Measurements from ENCODE around the gene MRTFA.

DNA sequence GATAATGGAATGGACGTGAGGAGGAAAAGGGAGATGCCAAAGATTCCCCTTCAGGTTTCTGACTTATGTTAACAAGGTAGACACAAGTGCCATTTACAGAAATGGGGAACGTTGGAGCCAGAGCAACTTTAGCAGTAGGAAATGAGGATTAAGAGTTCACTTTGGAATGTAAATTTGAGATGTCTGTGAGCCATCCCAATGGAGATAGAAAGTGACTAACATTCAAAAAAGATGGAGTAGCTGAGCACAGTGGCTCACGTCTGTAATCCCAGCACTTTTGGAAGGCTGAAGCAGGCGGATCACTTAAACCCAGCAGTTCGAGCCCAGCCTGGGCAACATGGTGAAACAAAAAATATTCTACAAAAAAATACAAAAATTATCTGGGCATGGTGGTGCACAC, 19.9 kb downstream of the MRTFA start:
- TF ChIP-seq, protein P1, sequence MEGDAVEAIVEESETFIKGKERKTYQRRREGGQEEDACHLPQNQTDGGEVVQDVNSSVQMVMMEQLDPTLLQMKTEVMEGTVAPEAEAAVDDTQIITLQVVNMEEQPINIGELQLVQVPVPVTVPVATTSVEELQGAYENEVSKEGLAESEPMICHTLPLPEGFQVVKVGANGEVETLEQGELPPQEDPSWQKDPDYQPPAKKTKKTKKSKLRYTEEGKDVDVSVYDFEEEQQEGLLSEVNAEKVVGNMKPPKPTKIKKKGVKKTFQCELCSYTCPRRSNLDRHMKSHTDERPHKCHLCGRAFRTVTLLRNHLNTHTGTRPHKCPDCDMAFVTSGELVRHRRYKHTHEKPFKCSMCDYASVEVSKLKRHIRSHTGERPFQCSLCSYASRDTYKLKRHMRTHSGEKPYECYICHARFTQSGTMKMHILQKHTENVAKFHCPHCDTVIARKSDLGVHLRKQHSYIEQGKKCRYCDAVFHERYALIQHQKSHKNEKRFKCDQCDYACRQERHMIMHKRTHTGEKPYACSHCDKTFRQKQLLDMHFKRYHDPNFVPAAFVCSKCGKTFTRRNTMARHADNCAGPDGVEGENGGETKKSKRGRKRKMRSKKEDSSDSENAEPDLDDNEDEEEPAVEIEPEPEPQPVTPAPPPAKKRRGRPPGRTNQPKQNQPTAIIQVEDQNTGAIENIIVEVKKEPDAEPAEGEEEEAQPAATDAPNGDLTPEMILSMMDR (IDR thresholded peaks at IDR 0.05): no peak
- no peak for TF ChIP-seq POLR2A (IDR thresholded peaks at IDR 0.05)
- TF ChIP-seq POLR2AphosphoS5 (IDR thresholded peaks at IDR 0.05): no peak
